SK-N-SH treated with all-trans-retinoic acid at 6 μM for 48 hours (cell line): ENCODE results near the gene SH3BP5.

Experiments used
- ATAC-seq: fragments of 200-7000 bp; cut with Tn5 transposase; 3 replicates; pipeline ENCODE4 v1.9.1; 2020; ENCODE audit warnings: mild to moderate bottlenecking, moderate library complexity
- ARNTL ChIP-seq: fragments of 450-650 bp; formaldehyde crosslinking; IDR thresholded peaks from 2 replicates; pipeline ENCODE4 v1.5.0; 2020; ENCODE audit warnings: low read depth, mild to moderate bottlenecking, moderate library complexity, borderline replicate concordance
- CSDC2 ChIP-seq: fragments of 250-450 bp; sonication (Bioruptor Pico); IDR thresholded peaks from 2 replicates; pipeline ENCODE4 v1.5.0; 2020; ENCODE audit warnings: mild to moderate bottlenecking, moderate library complexity
- CSRNP3 ChIP-seq: fragments of 250-450 bp; sonication (Bioruptor Pico); IDR thresholded peaks from 2 replicates; pipeline ENCODE4 v1.5.1; 2021; ENCODE audit warnings: mild to moderate bottlenecking, moderate library complexity
- ESRRG ChIP-seq: fragments of 250-450 bp; sonication (Bioruptor Pico); IDR thresholded peaks from 2 replicates; pipeline ENCODE4 v1.6.1; 2021; ENCODE audit warnings: mild to moderate bottlenecking
- GLIS3 ChIP-seq: fragments of 250-450 bp; sonication (Bioruptor Pico); IDR thresholded peaks from 2 replicates; pipeline ENCODE4 v1.5.0; 2020; ENCODE audit warnings: mild to moderate bottlenecking, moderate library complexity
- ISL1 ChIP-seq: fragments of 250-450 bp; sonication (Bioruptor Pico); IDR thresholded peaks from 2 replicates; pipeline ENCODE4 v2.1.2; 2022; ENCODE audit warnings: mild to moderate bottlenecking, moderate library complexity
- OSR1 ChIP-seq: fragments of 250-450 bp; sonication (Bioruptor Pico); IDR thresholded peaks from 2 replicates; pipeline ENCODE4 v1.8.0; 2022; ENCODE audit warnings: moderate library complexity, mild to moderate bottlenecking, inconsistent platforms
- POU6F1 ChIP-seq: fragments of 250-450 bp; sonication (Bioruptor Pico); IDR thresholded peaks from 2 replicates; pipeline ENCODE4 v1.8.0; 2021; ENCODE audit warnings: low read depth, mild to moderate bottlenecking, moderate library complexity, borderline replicate concordance
- PPARA ChIP-seq: fragments of 250-450 bp; sonication (Bioruptor Pico); IDR thresholded peaks from 2 replicates; pipeline ENCODE4 v1.5.0; 2020; ENCODE audit warnings: mild to moderate bottlenecking, borderline replicate concordance
- SNAI2 ChIP-seq: fragments of 250-450 bp; sonication (Bioruptor Pico); IDR thresholded peaks from 2 replicates; pipeline ENCODE4 v1.5.0; 2020; ENCODE audit warnings: mild to moderate bottlenecking, moderate library complexity
- TCF4 ChIP-seq: fragments of 250-450 bp; sonication (Bioruptor Pico); IDR thresholded peaks from 2 replicates; pipeline ENCODE4 v1.8.0; 2021; ENCODE audit warnings: mild to moderate bottlenecking, moderate library complexity, borderline replicate concordance
- TOX ChIP-seq: fragments of 250-450 bp; sonication (Bioruptor Pico); IDR thresholded peaks from 2 replicates; pipeline ENCODE4 v1.8.0; 2021; ENCODE audit warnings: mild to moderate bottlenecking, moderate library complexity, borderline replicate concordance
- TSHZ2 ChIP-seq: fragments of 250-450 bp; sonication (Bioruptor Pico); IDR thresholded peaks from 2 replicates; pipeline ENCODE4 v1.5.0; 2020; ENCODE audit warnings: mild to moderate bottlenecking, moderate library complexity
- ZC3H10 ChIP-seq: fragments of 250-450 bp; sonication (Bioruptor Pico); IDR thresholded peaks from 2 replicates; pipeline ENCODE4 v1.5.1; 2021; ENCODE audit warnings: mild to moderate bottlenecking, moderate library complexity
- ZFP3 ChIP-seq: fragments of 250-450 bp; sonication (Bioruptor Pico); IDR thresholded peaks from 2 replicates; pipeline ENCODE4 v1.5.0; 2020; ENCODE audit warnings: mild to moderate bottlenecking, moderate library complexity
- ZFP30 ChIP-seq: fragments of 450-650 bp; formaldehyde crosslinking; IDR thresholded peaks from 2 replicates; pipeline ENCODE4 v1.5.0; 2022; ENCODE audit warnings: mild to moderate bottlenecking, moderate library complexity
- ZNF565 ChIP-seq: fragments of 450-650 bp; formaldehyde crosslinking; conservative IDR thresholded peaks from 2 replicates; pipeline ENCODE4 v1.5.0; 2020; ENCODE audit warnings: low read depth, mild to moderate bottlenecking, moderate library complexity
- ZNF70 ChIP-seq: fragments of 450-650 bp; formaldehyde crosslinking; IDR thresholded peaks from 2 replicates; pipeline ENCODE4 v1.5.0; 2020; ENCODE audit warnings: mild to moderate bottlenecking, moderate library complexity
- ZNF8 ChIP-seq: fragments of 450-650 bp; formaldehyde crosslinking; IDR thresholded peaks from 2 replicates; pipeline ENCODE4 v1.5.0; 2020; ENCODE audit warnings: mild to moderate bottlenecking, moderate library complexity
- TF ChIP-seq, protein P1 (sequence below): fragments of 250-450 bp; sonication (Bioruptor Pico); IDR thresholded peaks from 2 replicates; pipeline ENCODE4 v1.5.1; 2020; ENCODE audit warnings: low read depth, mild to moderate bottlenecking, moderate library complexity
- TF ChIP-seq, protein P2 (sequence below): fragments of 250-450 bp; sonication (Bioruptor Pico); IDR thresholded peaks from 2 replicates; pipeline ENCODE4 v1.8.0; 2020; ENCODE audit warnings: mild to moderate bottlenecking, moderate library complexity, borderline replicate concordance

Gene SH3BP5

GRCh38 chr3:15269091-15269989, 63.0 kb downstream of the SH3BP5 start:
- TF ChIP-seq OSR1 (CRISPR knock-in tag), result no peak
- ATAC-seq, result peak; percentile 92

- peak; percentile 86 for ATAC-seq
These were observed 64.3 kb downstream of the SH3BP5 start for GRCh38 chr3:15268033-15268631.

DNA sequence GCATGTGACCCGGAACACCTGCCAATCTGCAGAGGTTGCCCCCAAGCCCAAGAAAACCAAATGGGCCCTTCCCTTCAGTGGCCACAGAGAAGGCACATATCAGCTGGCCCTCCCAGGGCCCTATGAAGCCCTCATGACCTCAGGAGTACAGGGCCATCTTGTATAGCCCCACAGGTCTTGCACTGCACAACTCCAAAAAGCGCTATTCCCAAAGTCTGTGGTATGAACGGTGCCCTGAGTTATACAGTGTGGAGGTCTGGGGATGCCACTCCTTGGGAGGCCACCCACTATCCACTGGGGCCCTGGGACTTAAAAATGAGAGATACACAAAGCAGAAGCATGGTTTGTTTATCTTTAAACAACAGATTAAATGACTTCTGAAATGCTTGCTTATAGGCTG, 64.9 kb downstream of the SH3BP5 start:
- ATAC-seq, result no peak
- TF ChIP-seq ISL1 (no peak), ARNTL (CRISPR knock-in tag) (no peak), PPARA (no peak), ZNF70 (CRISPR knock-in tag) (no peak), TOX (no peak), ZNF8 (CRISPR knock-in tag) (no peak), TCF4 (CRISPR knock-in tag) (no peak), GLIS3 (CRISPR knock-in tag) (no peak), ZFP30 (CRISPR knock-in tag) (no peak), CSDC2 (CRISPR knock-in tag) (no peak), OSR1 (CRISPR knock-in tag) (no peak), POU6F1 (CRISPR knock-in tag) (no peak)
- TF ChIP-seq, protein P1, sequence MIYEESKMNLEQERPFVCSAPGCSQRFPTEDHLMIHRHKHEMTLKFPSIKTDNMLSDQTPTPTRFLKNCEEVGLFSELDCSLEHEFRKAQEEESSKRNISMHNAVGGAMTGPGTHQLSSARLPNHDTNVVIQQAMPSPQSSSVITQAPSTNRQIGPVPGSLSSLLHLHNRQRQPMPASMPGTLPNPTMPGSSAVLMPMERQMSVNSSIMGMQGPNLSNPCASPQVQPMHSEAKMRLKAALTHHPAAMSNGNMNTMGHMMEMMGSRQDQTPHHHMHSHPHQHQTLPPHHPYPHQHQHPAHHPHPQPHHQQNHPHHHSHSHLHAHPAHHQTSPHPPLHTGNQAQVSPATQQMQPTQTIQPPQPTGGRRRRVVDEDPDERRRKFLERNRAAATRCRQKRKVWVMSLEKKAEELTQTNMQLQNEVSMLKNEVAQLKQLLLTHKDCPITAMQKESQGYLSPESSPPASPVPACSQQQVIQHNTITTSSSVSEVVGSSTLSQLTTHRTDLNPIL (CRISPR knock-in tag), result no peak

More at GRCh38 chr3:15268033-15268631, 64.3 kb downstream of the SH3BP5 start:
- TF ChIP-seq TCF4 (CRISPR knock-in tag) (no peak), TOX (no peak), TSHZ2 (CRISPR knock-in tag) (no peak), SNAI2 (CRISPR knock-in tag) (no peak), ZFP30 (CRISPR knock-in tag) (no peak), ZNF70 (CRISPR knock-in tag) (no peak), ESRRG (CRISPR knock-in tag) (no peak), ZC3H10 (CRISPR knock-in tag) (no peak), ZNF565 (CRISPR knock-in tag) (no peak), CSRNP3 (CRISPR knock-in tag) (no peak), GLIS3 (CRISPR knock-in tag) (no peak), CSDC2 (CRISPR knock-in tag) (no peak), ZFP3 (CRISPR knock-in tag) (no peak), ISL1 (no peak)
- TF ChIP-seq, protein P2, sequence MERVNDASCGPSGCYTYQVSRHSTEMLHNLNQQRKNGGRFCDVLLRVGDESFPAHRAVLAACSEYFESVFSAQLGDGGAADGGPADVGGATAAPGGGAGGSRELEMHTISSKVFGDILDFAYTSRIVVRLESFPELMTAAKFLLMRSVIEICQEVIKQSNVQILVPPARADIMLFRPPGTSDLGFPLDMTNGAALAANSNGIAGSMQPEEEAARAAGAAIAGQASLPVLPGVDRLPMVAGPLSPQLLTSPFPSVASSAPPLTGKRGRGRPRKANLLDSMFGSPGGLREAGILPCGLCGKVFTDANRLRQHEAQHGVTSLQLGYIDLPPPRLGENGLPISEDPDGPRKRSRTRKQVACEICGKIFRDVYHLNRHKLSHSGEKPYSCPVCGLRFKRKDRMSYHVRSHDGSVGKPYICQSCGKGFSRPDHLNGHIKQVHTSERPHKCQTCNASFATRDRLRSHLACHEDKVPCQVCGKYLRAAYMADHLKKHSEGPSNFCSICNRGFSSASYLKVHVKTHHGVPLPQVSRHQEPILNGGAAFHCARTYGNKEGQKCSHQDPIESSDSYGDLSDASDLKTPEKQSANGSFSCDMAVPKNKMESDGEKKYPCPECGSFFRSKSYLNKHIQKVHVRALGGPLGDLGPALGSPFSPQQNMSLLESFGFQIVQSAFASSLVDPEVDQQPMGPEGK (CRISPR knock-in tag), result no peak
- TF ChIP-seq, protein P1 (CRISPR knock-in tag), result no peak
- TF ChIP-seq, all 23 proteins: peak for 0
